GM19455 (cell line): ENCODE data around the gene ADAMTS17.

Experiments
- ATAC-seq: cut with Tn5 transposase; IDR thresholded peaks from one replicate; pipeline ENCODE4 v1.9.1; 2021; ENCODE audit not compliant: unreplicated experiment

The ADAMTS17 gene

DNA sequence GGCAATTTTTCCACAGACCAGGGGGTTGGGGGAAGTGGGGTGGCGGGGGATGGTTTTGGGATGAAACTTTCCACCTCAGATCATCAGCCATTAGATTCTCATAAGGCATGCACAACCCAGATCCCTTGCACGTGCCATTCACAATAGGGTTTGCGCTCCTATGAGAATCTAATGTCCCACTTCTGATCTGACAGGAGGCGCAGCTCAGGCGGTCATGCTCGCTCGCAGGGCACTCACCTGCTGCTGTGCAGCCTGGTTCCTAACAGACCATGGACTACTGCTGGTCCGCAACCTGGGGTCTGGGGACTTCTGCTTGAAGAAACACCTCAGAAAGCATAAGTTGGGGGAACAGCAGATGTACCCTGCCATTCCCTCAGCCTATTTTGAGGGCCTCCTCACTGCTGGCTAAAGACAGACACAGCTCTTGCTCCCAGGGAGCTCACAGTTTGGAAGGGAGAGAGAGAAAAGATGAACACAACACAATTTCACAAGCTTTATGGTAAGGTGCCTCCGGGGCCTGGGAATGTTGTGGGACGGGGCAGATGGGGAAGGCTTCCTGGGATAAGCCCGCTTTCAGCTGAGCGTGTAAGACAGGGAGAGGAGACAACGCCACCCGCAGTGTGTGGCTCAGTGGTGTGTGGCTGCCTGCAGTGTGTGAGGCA is 285.2 kb downstream of the ADAMTS17 start:
- no peak for ATAC-seq

DNA sequence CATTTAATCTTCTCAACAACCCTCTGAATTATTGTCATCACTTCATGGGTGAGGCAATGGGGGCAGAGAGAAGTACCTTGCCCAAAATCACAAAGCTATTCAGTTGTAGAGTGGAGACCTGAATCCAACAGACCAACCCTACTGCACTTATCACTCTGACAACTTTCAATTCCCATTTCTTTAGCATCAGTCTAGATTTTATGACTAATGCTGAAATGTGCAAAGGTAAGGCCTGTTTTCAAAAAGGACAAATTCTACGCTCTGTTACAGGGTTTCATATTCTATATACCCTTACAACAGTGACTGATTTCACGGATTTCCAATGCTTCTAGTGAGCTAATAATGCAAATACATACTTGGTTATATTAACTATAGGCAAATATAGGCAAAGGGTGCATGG is 286.0 kb downstream of the ADAMTS17 start:
- ATAC-seq, result no peak

DNA sequence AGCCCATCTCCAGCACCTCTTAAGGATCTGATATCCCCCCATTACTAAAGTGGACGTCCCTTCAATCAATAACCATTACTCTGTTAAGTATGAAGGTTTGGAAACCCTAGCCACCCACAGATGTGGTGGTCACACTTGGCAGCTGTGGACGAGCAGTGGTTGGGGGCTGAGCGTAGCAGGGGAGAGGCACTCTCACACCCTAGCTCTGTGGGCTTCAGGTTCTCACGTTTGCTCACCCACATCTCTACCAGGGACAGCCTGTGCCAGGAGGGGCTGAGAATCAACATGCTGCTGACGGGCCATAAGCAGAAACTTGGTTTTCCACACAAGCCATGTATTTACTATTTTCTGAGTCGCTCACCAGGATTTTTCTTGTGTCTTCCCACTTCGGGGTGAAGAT is 287.2 kb downstream of the ADAMTS17 start:
- no peak for ATAC-seq

DNA sequence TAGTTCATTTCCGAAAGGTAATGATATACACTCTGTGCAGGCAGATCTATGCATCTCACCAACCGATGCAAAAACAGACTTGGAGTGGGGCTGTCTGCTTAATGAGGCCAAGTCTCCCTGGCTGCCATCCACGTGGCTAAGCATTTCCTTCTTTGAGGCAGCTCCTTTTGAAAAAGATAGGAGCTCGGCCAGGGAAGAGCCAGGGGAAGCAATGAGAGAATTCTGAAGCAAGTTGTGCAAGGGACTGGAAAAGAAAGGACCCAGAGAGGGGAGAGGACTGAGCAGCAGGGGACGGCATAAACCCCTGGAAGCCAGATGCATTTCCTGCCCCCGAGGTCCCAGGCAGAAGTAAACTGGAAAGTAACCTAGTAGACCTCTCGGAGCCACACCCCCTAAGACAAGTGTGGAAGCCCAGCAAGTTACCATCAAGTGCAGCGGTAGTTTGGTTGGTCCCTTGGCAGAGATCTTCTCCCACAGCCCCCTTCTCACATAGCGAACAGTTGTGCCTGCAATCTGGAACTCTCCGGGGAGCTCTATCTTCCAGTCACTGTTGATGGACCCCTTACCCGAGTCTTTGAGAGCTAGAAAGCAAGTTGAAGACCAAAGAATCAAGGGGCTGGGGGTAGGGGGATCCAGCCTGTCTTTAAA is 288.2 kb downstream of the ADAMTS17 start:
- no peak for ATAC-seq

DNA sequence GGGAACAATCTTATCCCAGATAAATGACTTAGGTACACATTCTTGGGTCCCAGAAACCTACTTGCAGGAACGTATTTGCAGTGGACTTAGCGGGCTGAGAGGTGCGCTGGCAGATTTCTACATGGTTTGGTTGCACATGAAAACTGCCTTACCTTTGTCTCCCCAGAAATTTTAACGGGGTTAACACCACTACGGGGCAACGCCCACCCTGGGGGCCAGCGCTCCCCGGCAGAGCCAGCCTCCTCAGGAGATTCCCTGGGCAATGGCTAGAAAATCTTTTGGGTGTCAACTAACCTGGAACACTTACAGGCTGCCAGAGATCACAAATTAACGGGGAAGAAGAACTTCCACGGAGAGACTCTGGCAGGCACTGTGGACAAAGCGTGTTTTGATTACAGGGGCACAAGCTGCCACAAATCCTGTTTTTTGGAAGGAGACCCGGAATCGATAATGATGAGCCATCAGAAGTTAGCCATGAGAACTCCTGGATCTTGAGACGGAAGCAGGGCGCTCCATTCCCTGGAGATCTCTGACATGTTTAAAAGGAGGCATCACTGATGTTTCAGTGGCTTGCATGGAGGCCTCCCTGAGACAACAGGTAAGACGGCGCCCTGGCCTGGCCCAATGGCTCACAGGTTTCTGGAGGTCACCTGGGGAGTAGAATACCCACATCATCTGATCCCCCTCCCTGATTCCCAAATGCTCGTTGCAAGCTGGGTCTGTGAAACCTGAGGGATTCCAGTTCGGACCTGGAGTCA is 288.9 kb downstream of the ADAMTS17 start:
- ATAC-seq, result no peak

DNA sequence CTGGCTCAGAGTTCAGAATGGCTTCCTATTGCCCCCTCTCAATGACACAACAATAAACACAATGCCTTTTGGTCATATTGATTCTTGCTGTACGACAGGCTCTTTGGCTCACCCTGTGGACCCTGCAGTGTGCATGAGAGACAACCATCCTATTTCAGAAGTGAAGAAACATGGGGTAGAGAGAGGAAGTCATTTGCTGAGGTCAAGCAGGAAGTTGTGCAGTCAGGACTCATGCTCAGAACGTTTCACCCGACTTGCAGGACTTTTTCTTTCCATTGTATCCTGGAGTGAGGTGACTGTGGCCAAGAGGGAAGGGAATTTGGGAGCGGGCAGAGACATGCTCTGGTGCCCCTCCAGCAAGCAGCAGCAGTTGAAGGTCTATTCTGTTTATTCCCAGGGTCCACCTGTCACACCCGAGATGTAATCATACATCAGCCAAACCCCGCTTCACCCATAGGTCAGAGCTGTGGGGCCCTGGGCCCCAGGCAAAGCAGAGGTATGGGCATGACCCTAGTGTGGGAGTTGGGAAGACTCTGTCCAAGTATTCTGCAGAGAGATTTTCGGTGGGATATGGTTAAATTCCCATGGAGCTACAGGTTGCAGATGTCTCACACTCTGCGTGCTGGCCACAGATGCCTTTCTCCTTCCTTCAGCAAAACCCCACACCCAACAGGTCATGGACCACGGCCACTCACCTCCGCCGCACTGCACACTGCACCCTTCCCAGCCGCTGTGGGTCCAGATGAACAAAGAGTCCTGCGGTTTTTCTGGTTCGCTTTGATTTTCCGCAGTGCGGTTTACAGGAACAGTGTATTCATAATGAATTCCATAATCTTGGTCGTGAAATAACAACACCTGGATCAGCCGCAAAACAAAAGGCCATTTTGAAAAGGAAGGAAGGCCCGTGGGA is 290.6 kb downstream of the ADAMTS17 start:
- ATAC-seq, result no peak

DNA sequence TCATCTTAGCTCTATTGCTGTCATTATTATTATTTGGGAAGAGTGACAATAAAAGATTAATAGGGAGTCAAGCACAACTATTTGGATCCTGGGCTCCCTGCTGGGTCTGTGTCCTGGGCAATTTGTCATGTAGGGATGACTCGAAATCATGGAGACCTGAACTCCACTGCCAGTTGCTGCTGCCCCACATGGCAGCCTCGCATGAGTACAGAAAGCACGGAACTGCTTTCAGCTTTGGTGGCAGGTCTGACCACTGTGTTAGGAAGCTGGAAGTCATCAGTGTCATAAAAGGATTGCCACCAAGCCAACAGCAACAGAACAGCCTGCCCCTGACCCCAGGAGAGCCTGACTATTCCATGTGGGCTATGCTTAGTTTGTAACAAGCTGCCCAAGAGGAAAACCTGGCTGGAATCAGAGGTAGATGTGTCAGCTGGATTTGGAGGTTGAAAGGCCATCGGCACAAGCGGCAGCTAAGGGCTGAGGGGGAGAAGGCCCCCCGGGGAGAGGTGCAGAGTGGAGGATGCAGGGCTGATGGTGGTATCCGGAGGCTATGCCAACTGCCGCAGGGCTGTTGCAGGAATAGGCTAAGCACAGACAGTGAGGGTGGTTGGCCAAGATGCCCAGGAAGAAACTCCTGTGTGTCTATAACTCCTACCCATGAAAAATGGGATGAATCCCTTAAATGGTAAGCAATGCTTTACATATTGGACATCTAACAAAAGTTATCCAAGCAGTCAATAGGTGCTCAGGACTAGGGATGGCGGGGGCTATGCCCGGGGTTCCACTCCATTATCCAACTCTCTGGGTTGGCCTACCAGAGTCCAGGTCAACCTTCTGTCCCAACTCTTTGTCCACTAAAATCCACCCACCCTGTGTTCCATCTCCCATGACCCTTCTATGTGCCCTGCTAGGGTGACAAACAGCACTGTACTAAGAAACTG is 291.6 kb downstream of the ADAMTS17 start:
- no peak for ATAC-seq

DNA sequence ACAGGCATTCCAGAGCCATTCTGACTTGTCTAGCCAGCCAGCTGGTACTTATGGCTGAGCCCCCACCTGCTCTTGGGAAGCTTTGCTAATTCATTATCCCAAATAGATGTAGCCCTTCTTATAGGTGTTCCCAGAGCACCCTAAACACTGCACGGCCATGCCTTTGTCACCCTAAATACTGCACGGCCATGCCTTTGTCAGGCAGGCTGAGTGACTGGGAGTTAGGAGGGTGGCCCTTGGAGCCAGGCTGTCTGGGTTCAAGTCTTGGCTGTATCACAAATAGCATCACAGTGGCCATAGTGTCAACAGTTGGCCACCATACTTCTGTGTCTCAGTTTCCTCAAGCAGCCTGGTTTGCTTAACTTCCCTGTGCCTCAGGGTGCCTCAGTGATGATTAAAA is 292.3 kb downstream of the ADAMTS17 start:
- no peak for ATAC-seq

DNA sequence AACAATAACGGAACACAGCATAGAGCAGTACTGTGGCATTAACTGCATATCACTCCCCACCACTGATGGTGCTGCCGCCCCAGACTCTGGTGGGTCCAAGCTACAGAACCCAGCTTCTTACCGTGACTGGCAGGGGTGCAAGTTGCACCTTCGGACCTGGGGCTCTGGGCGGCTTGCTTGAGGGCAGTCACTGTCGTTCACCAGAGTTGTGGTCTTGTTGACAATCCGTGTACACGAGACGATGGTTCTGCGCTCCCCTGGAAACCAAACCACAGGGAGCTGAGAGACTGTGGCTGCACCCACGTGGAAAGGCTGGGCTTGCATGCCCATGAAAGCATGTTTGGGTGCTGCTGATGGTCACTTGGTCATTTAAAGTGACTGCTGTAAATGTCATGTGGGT is 293.0 kb downstream of the ADAMTS17 start:
- no peak for ATAC-seq

DNA sequence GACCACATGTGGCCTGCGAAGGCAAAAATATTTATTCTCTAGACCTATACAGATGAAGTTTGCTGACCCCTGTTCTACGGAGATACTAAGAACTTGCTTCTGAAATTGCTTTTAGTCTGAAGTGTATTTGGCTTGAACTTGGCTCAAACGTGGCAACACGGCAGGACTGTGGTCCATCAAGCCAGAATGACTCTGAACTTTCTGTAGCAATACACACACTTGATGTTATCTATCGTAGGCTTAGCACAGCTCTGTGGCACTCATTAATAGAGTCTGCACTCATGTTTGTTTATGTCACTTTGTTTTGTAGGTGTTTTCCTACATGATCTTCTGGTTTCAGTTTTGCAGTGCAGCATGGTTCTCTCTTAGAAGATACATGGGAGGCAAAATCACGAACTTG is 298.1 kb downstream of the ADAMTS17 start:
- no peak for ATAC-seq

DNA sequence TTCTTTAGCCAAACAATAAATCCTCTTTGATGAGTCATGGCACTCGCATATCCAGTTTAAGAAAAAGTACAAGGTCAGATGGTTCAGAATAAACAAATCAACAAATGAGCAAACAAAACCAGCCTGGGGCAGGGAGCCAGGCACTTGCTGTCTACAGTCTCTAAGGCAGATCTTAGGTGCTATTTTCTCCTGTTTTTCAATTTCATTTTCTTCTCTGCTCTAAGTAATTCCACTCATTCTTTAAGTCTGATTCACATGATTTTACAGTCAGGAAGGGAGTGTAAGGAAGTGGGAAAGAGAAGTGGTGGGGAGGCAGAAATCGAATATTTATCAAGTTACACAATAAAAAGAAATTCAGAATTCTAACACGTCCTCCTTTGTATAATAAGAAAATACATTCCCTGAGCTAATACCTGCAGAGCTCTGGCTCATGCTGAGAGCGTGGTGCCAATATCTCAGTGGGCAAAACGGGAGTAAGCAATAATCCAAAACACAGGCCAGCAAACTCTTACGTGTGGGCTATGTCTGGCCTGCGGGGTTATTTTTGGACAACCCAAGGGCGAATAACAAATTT is 298.6 kb downstream of the ADAMTS17 start:
- ATAC-seq, result no peak

DNA sequence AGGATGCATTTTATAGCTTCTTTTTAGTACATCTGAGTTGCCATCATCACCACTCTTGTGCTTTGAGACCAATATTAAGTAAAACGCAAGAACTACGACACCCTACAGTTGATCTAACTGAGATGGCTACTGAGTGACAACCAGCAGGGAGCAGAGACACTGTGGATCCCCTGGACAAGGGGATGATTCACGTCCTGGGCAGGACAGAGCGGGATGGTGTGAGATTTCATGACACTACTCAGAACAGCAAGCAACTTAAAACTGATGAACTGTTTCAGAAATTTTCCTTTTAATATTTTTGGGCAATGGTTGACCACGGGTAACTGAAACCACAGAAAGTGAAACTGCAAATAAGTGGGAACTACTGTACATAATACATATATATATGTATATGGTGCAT is 299.2 kb downstream of the ADAMTS17 start:
- no peak for ATAC-seq

DNA sequence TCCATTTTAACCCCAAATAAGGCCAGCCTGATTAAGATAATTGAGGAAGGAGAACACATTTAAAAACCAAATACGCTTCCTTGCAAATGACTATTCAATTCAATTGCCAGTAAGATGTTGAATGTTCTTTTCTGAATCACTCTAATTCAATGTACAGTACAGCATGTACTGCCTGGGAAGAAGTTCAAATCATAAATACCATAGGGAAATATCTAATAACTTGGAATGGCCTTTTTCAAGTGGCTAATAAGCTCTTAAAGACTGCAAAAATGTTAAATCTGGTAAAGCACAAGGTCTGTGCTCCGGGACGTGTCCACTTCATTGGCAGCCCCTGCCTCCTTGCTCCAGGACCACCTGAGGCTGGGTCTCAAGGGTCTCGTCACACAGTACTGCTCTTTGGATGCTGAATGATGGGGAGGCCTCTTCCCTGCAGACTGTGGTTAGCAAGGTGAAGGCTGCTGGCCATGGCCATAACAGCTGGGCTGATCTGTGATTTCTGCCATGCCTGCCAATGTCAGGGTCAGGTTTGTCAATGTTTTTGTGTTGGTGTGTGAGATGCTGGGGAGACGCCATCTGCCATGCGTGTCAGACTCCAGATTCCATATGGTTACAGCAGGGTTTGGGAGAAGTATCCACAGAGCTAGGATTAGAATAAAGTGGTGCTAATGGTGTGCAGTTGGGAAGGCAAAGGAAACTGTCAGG is 300.5 kb downstream of the ADAMTS17 start:
- no peak for ATAC-seq

DNA sequence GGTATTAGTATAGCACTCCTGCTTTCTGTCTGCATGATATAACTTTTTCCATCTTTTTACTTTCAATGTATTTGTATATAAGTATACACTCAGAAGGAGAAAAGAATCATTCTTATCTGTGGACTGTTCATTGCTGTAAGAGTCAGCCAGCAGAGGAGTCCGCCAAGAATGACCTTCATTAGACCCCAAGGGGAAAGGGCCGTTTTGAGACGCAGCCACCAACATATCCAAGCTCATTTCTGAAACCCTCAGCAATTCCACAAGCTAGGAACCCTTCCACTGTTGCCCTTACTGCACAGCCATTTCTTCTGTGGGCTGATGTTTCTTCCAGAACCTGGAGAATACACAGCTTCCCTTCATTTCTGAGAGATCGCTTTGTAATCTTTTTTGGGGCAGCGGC is 301.8 kb downstream of the ADAMTS17 start:
- ATAC-seq, result no peak

DNA sequence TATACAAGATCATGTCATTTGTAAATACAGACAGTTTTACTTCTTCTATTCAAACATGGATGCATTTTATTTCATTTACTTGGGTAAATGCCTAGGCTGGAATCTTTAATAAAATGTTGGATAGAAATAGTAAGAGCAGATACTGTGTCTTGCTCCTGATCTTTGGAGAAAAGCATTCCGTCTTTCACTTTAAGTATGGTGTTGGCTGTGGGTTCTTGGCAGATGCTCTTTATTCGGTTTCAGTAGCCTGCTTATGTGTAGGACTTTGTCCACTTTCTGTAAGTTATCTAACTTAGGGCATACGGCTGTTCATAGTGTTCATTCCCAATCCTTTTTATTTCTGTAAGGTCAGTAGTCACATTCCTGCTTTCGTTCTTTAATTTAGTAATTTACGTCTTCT is 303.0 kb downstream of the ADAMTS17 start:
- ATAC-seq, result no peak

DNA sequence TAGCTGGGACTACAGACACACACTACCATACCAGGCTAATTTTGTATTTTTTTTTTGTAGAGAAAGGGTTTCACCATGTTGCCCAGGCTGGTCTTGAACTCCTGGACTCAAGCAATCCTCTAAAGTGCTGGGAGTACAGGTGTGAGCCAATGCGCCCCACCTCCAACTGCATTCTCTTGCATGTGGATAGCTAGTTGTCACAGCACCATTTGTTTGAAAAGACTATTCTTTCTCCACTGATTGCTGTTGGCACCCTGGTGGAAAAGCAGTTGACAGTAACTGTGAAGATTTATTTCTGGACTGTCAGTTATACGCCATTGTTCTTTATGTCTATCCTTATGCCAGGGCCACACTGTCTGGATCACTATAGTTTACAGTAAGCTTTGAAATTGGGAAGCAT is 303.9 kb downstream of the ADAMTS17 start:
- ATAC-seq, result no peak

DNA sequence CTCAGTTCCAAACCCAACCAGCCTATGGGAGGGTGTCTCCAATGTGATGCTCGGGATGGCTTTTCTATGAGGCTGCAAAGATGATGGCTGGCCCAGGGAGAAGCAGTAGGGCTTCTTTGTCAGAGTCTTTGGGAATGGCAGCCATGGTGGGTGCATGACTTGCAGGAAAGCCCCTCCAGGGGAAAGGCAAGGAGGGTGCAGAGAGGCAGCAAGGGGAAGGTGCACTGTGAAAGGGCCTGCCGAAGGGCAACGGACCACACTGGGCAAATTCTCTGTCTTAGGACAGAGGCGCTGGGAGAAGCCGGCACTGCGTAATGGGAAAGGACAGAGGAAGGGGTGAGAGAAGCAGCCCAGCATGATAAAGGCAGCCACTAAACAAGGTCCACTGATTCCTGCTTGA is 305.8 kb downstream of the ADAMTS17 start:
- ATAC-seq, result no peak

DNA sequence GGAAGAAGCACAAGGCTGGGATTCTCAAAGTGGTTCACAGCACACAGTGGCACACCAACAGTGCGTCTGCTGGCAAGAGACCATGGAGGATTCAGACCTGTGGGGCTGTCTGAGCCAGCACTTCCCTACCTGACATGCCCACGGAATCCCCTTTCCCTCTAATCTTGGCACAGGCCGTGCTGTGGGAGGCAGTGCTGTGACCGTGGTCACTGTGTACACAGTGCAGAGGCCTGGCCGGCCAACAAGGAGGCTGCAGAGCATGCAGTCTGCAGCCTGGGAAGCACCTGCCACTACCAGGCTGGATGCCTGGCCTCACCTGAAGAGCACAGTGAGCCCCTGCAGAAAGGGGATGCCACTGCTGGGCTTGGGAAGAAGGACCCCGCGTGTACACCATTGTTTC is 307.6 kb downstream of the ADAMTS17 start:
- no peak for ATAC-seq

DNA sequence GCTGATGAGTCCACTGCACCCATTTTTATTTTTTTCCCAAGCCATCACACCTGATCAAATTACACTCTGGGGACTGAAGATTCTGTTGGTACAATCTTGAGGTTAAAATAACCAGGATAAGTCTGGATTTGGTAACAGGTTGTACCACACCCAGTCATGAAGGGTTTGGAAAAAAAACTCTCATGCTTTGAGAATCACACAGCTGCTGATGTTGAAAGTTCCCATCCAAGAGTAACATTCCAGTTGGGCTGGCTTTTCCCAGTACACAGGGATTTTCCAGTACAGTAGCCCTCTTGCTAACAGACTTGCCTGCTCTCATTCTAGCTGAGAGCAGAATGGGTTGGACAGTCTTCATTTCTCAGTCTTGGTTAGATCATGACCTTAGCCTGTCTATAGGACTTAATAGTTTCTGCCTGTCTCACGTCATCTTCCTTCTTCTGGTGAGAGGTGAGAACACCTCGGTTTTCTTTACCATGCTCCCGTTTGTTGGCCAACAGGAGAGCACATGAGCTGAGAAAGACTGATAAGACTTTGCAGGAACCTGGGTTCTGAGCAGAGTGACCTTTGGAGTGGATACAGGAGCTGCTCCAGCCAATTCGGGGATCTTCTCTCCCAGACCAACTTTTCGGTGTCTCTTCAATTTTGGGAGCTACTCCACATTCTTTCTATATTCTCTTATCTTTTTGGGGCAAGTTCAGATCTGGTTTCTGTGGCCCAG is 308.5 kb downstream of the ADAMTS17 start:
- ATAC-seq, result no peak
